GM12878 (cell line): Measurements from ENCODE around the gene PCSK1. TPM values are rescaled to one million over a fixed set of nuclear protein-coding genes. Genes with fewer than 3 reads are reported as not detected.
"Not testable (repeated sequence)": the region's sequence is repeated elsewhere in the genome, so short reads cannot be mapped to it uniquely, and the experiment has no call there.

Experiments
- ATAC-seq: fragments of 200-7000 bp; cut with Tn5 transposase; 3 replicates; pipeline ENCODE4 v1.9.1; 2020; ENCODE audit warnings: mild to moderate bottlenecking, moderate library complexity
- BruUV-seq: library from RNA; stranded (reverse); fragments of 400-500 nt; replicated peaks from 2 replicates; lab custom pipeline; 2021; lab: Mats Ljungman, UMichigan
- CTCF ChIA-PET: fragments of 300-600 bp; sonication (Branson Sonifier 250); formaldehyde crosslinking; extraction: SDS; loops from one replicate; lab custom pipeline; 2021; ENCODE audit warnings: inconsistent platforms; lab: Yijun Ruan, JAX
- POLR2A ChIA-PET: fragments of 350-600 bp; formaldehyde crosslinking; extraction: SDS; loops from one replicate; lab custom pipeline; 2021; ENCODE audit warnings: inconsistent platforms; lab: Charles Lee
- RAD21 ChIA-PET: fragments of 300-600 bp; sonication (Branson Sonifier 250); formaldehyde crosslinking; loops from one replicate; lab custom pipeline; 2023; ENCODE audit warnings: antibody characterized with exemption; ENCODE audit not compliant: unreplicated experiment; lab: Charles Lee
- SMC1A ChIA-PET: fragments of 300-600 bp; sonication (Branson Sonifier 250); formaldehyde crosslinking; loops from one replicate; lab custom pipeline; 2023; ENCODE audit not compliant: unreplicated experiment, uncharacterized antibody; lab: Charles Lee
- DNase-seq: peaks from one replicate; pipeline ENCODE4 v3.0.0-alpha.2; 2011; ENCODE audit warnings: low read depth, low spot score
- FAIRE-seq: peaks from 3 replicates; lab custom pipeline; 2011; peaks lifted over from hg19 to GRCh38; lab: Jason Lieb, UNC
- H2AFZ ChIP-seq: 2 replicates; pipeline ENCODE4 v1.6.0; 2011; ENCODE audit warnings: low read depth, low read length, control low read depth; ENCODE audit not compliant: control insufficient read depth
- H3K27ac ChIP-seq: 2 replicates; pipeline ENCODE4 v1.5.1; 2011; ENCODE audit warnings: control low read depth; ENCODE audit not compliant: control insufficient read depth, insufficient read depth
- H3K27me3 ChIP-seq, 2 experiments: replicated peaks in 1 of 2; 2 replicates each; pipeline versions ENCODE4 v1.6.0 to v1.6.1; 2011; ENCODE audit warnings: low read length in 1 of 2; ENCODE audit not compliant: control insufficient read depth in 2 of 2, insufficient read depth in 2 of 2
- H3K36me3 ChIP-seq, 2 experiments: 2 replicates each; pipeline ENCODE4 v1.5.1; 2011; ENCODE audit warnings: low read length in 1 of 2; ENCODE audit not compliant: control insufficient read depth in 2 of 2, insufficient read depth in 2 of 2
- H3K4me1 ChIP-seq: 2 replicates; pipeline ENCODE4 v1.6.1; 2011; ENCODE audit warnings: mild to moderate bottlenecking, low read length, moderate library complexity, mixed read lengths; ENCODE audit not compliant: control insufficient read depth, insufficient read depth
- H3K4me2 ChIP-seq: 2 replicates; pipeline ENCODE4 v1.6.0; 2011; ENCODE audit warnings: control low read depth; ENCODE audit not compliant: control insufficient read depth, insufficient read depth
- H3K4me3 ChIP-seq: fragments of 200-600 bp; sonication (generic); 2 replicates; pipeline ENCODE4 v1.5.1; 2016
- H3K79me2 ChIP-seq: 2 replicates; pipeline ENCODE4 v1.6.0; 2011; ENCODE audit warnings: low read length; ENCODE audit not compliant: control insufficient read depth, insufficient read depth
- H3K9ac ChIP-seq: 2 replicates; pipeline ENCODE4 v1.8.0; 2011; ENCODE audit warnings: low read length, control low read depth, mixed read lengths; ENCODE audit not compliant: control insufficient read depth, insufficient read depth
- H3K9me3 ChIP-seq: replicated peaks from 3 replicates; pipeline ENCODE4 v1.5.1; 2011; ENCODE audit warnings: mild to moderate bottlenecking, low read length; ENCODE audit not compliant: control insufficient read depth, insufficient read depth
- H4K20me1 ChIP-seq: 2 replicates; pipeline ENCODE4 v1.6.0; 2011; ENCODE audit not compliant: control insufficient read depth, insufficient read depth
- NFXL1 ChIP-seq: fragments of 450-650 bp; IDR thresholded peaks from 2 replicates; pipeline ENCODE4 v1.6.1; 2017; ENCODE audit warnings: antibody characterized with exemption, mild to moderate bottlenecking, borderline replicate concordance
- WGBS: methylation state at CpG from one replicate; pipeline ENCODE4 v1.1.6; 2016; ENCODE audit warnings: low lambda C conversion rate; ENCODE audit not compliant: insufficient replicate concordance, insufficient coverage; ENCODE audit errors: missing lambda C conversion rate; 5-methylcytosine and 5-hydroxymethylcytosine counted together
- in situ Hi-C: fragments of 300-500 bp; cut with MboI; formaldehyde crosslinking; loops from 9 replicates; pipeline ENCODE4 v1.14.3; 2018; ENCODE audit warnings: mixed read lengths
- intact Hi-C: fragments of 100-400 bp; cut with micrococcal nuclease; formaldehyde crosslinking; loops from one replicate; pipeline ENCODE4 v1.14.2; 2022; ENCODE audit not compliant: unreplicated experiment
- polyA plus RNA-seq, 11 experiments: library from polyadenylated mRNA; depleted of rRNA in 4 of 11; unstranded in 6 of 11; stranded (reverse) in 5 of 11; fragments of >200 nt; fragmentation: Nextera tagmentation in 4 of 11; fragmentation: Illumina TruSeq in 1 of 11; extraction: Ambion mirVana in 4 of 11; extraction: Trizol in 1 of 11; gene quantifications; 1 replicate in 1 of 11; 2 replicates in 10 of 11; pipeline versions ENCODE4 v1.2.1 to v1.2.3, GENCODE V29; 2011 to 2016; ENCODE audit warnings: inconsistent platforms in 2 of 11, missing spikeins in 2 of 11, low read depth in 1 of 11
- total RNA-seq, 4 experiments: library from RNA; depleted of rRNA in 3 of 4; stranded (reverse); fragments of >200 nt in 3 of 4; fragmentation: Illumina TruSeq in 1 of 4; extraction: Trizol in 1 of 4; gene quantifications; 2 replicates each; pipeline versions ENCODE4 v1.2.1 to v1.2.3, GENCODE V29; 2013 to 2021

The PCSK1 gene
- total and polyA plus RNA-seq, 10 of the 15 experiments (the other 5 are each of a cell fraction or from before 2014, with no cell fraction given), result 0.03 to 0.24 (median 0.07) TPM; not detected in 4

DNA sequence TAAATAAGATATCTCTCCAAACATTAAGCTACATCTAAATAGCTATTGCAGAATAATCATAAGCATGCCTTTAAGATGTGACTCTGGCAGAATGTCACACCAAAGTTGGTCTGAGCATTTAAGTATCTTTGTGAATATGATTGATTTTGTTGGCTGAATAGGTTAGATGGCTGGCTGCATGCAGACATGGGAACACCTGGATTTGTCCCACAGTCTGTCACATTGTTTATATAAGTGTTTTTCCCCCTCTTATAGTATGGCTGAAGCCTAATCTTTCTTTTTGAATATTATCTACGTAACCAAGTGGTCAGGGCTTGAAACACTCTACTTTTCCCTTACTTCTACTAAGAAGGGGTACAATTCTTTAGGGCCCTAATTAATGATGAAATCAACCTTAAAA lies 36.2 kb downstream of the PCSK1 start:
- TF ChIP-seq NFXL1, result no peak
- Histone ChIP-seq H4K20me1 (no peaks in the 10 kb centered on the region), H3K4me3 (no peak overlapping the region), H3K27ac (no peak overlapping the region), H2AFZ (no peak overlapping the region), H3K4me1 (no peaks in the 10 kb centered on the region), H3K4me2 (no peak overlapping the region), H3K36me3 (no peaks in the 10 kb centered on the region), H3K9me3 (peaks cover 1% of the 10 kb centered on the region; the same call in 1 of the 3 replicates), H3K79me2 (no peaks in the 10 kb centered on the region), H3K9ac (no peak overlapping the region), H3K27me3 (no peaks in the 10 kb centered on the region; a peak in 1 of 4 replicates)
- SMC1A ChIA-PET, result interaction anchor here (0.9 to 1.6 kb wide), 3 partner anchors 22 to 53 kb away, joined by 3 read pairs; no protein-coding TSS in a partner anchor
- intact Hi-C loops, result no loop called here
- POLR2A ChIA-PET, result interaction anchor here (0.7 to 0.8 kb wide), 2 partner anchors 10 to 251 kb away, joined by 3 to 4 read pairs; no protein-coding TSS in a partner anchor
- WGBS, result 71% methylated on average over 1 of the region's 1 CpG
- RAD21 ChIA-PET, result no interaction called here
- in situ Hi-C loops, result no loop called here
- ATAC-seq, result no peak
- CTCF ChIA-PET, result interaction anchor here (0.7 to 1.3 kb wide), 2 partner anchors 14 to 113 kb away, joined by 3 to 5 read pairs; no protein-coding TSS in a partner anchor
- no peak for FAIRE-seq
- no peak for DNase-seq
- no TSS peak for BruUV-seq

DNA sequence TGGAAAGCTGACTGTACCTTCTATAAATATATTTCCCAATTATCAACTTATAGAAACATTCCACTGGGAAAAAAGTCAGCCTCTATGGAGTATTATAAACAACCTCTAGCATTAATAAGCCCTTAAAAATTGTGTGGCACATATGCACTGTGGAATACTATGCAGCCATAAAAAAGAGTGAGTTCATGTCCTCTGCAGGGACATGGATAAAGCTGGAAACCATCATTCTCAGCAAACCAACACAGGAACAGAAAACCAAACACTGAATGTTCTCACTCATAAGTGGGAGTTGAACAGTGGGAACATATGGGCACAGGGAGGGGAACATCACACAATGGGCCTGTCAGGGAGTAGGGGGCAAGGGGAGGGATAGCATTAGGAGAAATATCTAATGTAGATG lies 37.8 kb downstream of the PCSK1 start:
- ATAC-seq, FAIRE-seq, H3K79me2 ChIP-seq, H3K9ac ChIP-seq, H3K4me3 ChIP-seq, BruUV-seq, H2AFZ ChIP-seq, in situ Hi-C loops, H3K4me1 ChIP-seq, RAD21 ChIA-PET, H3K27ac ChIP-seq, H3K4me2 ChIP-seq, H3K36me3 ChIP-seq, H4K20me1 ChIP-seq, POLR2A ChIA-PET, H3K27me3 ChIP-seq, DNase-seq, intact Hi-C loops, H3K9me3 ChIP-seq, CTCF ChIA-PET: not testable (repeated sequence)
- SMC1A ChIA-PET, result interaction anchor here (1.6 kb wide), 1 partner anchor 20 kb away, joined by 3 read pairs; no protein-coding TSS in a partner anchor
